Adipocyte (in vitro differentiated cells): ENCODE results near the gene CSF1R.
"Not testable (repeated sequence)": the region's sequence is repeated elsewhere in the genome, so short reads cannot be mapped to it uniquely, and the experiment has no call there.

Experiments used
- DNase-seq: peaks from one replicate; pipeline ENCODE4 v3.0.0-alpha.2; 2015; ENCODE audit warnings: low read depth
- H3K27me3 ChIP-seq: replicated peaks from 2 replicates; pipeline ENCODE4 v1.7.0; 2013; ENCODE audit warnings: mild to moderate bottlenecking, low read length, moderate library complexity; ENCODE audit not compliant: control insufficient read depth, insufficient read depth
- H3K36me3 ChIP-seq: 2 replicates; pipeline ENCODE4 v1.7.0; 2013; ENCODE audit warnings: low read length, mild to moderate bottlenecking, moderate library complexity; ENCODE audit not compliant: control insufficient read depth, insufficient read depth, severe bottlenecking
- H3K4me1 ChIP-seq: 2 replicates; pipeline ENCODE4 v1.7.0; 2013; ENCODE audit warnings: mild to moderate bottlenecking, low read length, moderate library complexity; ENCODE audit not compliant: control insufficient read depth, insufficient read depth
- H3K4me3 ChIP-seq: 2 replicates; pipeline ENCODE4 v1.7.0; 2013; ENCODE audit warnings: mild to moderate bottlenecking, low read length, moderate library complexity
- H3K9ac ChIP-seq: 2 replicates; pipeline ENCODE4 v1.7.0; 2013; ENCODE audit warnings: mild to moderate bottlenecking, low read length, moderate library complexity
- H3K9me3 ChIP-seq: 2 replicates; pipeline ENCODE4 v1.7.0; 2013; ENCODE audit warnings: mild to moderate bottlenecking, low read length, moderate library complexity; ENCODE audit not compliant: control insufficient read depth

The CSF1R gene

GRCh38 chr5:150057511-150057910, 28.8 kb downstream of the CSF1R start:
- no peak for DNase-seq
- H3K9me3 ChIP-seq: no peaks in the 10 kb centered on the region
- H3K27me3 ChIP-seq: no peaks in the 10 kb centered on the region
- peaks cover 11% of the 10 kb centered on the region for H3K4me1 ChIP-seq
- no peak overlapping the region for H3K4me3 ChIP-seq
- H3K9ac ChIP-seq: no peak overlapping the region
- peaks cover 33% of the 10 kb centered on the region for H3K36me3 ChIP-seq

- DNase-seq: no peak
These were observed 29.3 kb downstream of the CSF1R start for GRCh38 chr5:150057052-150057451.

GRCh38 chr5:150056075-150056443, 30.3 kb downstream of the CSF1R start:
- no peak overlapping the region for H3K9ac ChIP-seq
- H3K27me3 ChIP-seq: no peaks in the 10 kb centered on the region
- peaks cover 48% of the 10 kb centered on the region for H3K36me3 ChIP-seq
- no peaks in the 10 kb centered on the region for H3K9me3 ChIP-seq
- H3K4me1 ChIP-seq: peaks cover 11% of the 10 kb centered on the region
- H3K4me3 ChIP-seq: no peak overlapping the region
- no peak for DNase-seq

More at GRCh38 chr5:150057052-150057451, 29.3 kb downstream of the CSF1R start:
- no peaks in the 10 kb centered on the region for H3K9me3 ChIP-seq
- no peak overlapping the region for H3K9ac ChIP-seq
- peaks cover 38% of the 10 kb centered on the region for H3K36me3 ChIP-seq
- no peaks in the 10 kb centered on the region for H3K27me3 ChIP-seq
- no peak overlapping the region for H3K4me3 ChIP-seq
- peaks cover 11% of the 10 kb centered on the region for H3K4me1 ChIP-seq

GRCh38 chr5:150055326-150056074, 30.9 kb downstream of the CSF1R start:
- H3K9ac ChIP-seq: no peak overlapping the region
- H3K4me3 ChIP-seq: no peak overlapping the region
- no peak for DNase-seq
- H3K36me3 ChIP-seq: peaks cover 53% of the 10 kb centered on the region
- H3K27me3 ChIP-seq: no peaks in the 10 kb centered on the region
- H3K9me3 ChIP-seq: no peaks in the 10 kb centered on the region
- peaks cover 11% of the 10 kb centered on the region for H3K4me1 ChIP-seq

- H3K4me1 ChIP-seq: peaks cover 11% of the 10 kb centered on the region
- peaks cover 63% of the 10 kb centered on the region for H3K36me3 ChIP-seq
- H3K9ac ChIP-seq: no peak overlapping the region
- H3K27me3 ChIP-seq: no peaks in the 10 kb centered on the region
- H3K9me3 ChIP-seq: no peaks in the 10 kb centered on the region
- H3K4me3 ChIP-seq: no peak overlapping the region
- no peak for DNase-seq
These were observed 31.8 kb downstream of the CSF1R start for GRCh38 chr5:150054569-150054968.

GRCh38 chr5:150053713-150054392, 32.5 kb downstream of the CSF1R start:
- no peak for DNase-seq
- Histone ChIP-seq H3K4me3 (no peak overlapping the region), H3K9ac (no peak overlapping the region), H3K36me3 (peaks cover 70% of the 10 kb centered on the region), H3K4me1 (peaks cover 11% of the 10 kb centered on the region), H3K9me3 (no peaks in the 10 kb centered on the region), H3K27me3 (no peaks in the 10 kb centered on the region)

- no peak overlapping the region for H3K4me3 ChIP-seq
- H3K9me3 ChIP-seq: no peaks in the 10 kb centered on the region
- H3K27me3 ChIP-seq: no peaks in the 10 kb centered on the region
- peaks cover 77% of the 10 kb centered on the region for H3K36me3 ChIP-seq
- peak; percentile 74 for DNase-seq
- no peak overlapping the region for H3K9ac ChIP-seq
- peaks cover 11% of the 10 kb centered on the region for H3K4me1 ChIP-seq
These were observed 33.2 kb downstream of the CSF1R start for GRCh38 chr5:150052956-150053712.

GRCh38 chr5:150052226-150052955, 34.0 kb downstream of the CSF1R start:
- DNase-seq: no peak
- H3K27me3 ChIP-seq: no peaks in the 10 kb centered on the region
- no peaks in the 10 kb centered on the region for H3K9me3 ChIP-seq
- peaks cover 11% of the 10 kb centered on the region for H3K4me1 ChIP-seq
- peaks cover 84% of the 10 kb centered on the region for H3K36me3 ChIP-seq
- H3K9ac ChIP-seq: no peak overlapping the region
- no peak overlapping the region for H3K4me3 ChIP-seq

GRCh38 chr5:150051657-150052195, 34.6 kb downstream of the CSF1R start:
- Histone ChIP-seq H3K9ac (no peak overlapping the region), H3K36me3 (peaks cover 91% of the 10 kb centered on the region), H3K4me1 (peaks cover 11% of the 10 kb centered on the region), H3K4me3 (no peak overlapping the region), H3K9me3 (no peaks in the 10 kb centered on the region), H3K27me3 (no peaks in the 10 kb centered on the region)
- DNase-seq: no peak

- not testable (repeated sequence) for H3K9me3 ChIP-seq, H3K9ac ChIP-seq, H3K27me3 ChIP-seq, H3K4me3 ChIP-seq, DNase-seq
- peaks cover 11% of the 10 kb centered on the region for H3K4me1 ChIP-seq
- H3K36me3 ChIP-seq: peaks cover 97% of the 10 kb centered on the region
These were observed 36.1 kb downstream of the CSF1R start for GRCh38 chr5:150050172-150050811.
